HTR-8/SVneo (cell line): ENCODE results near the gene TELO2.
A peak's percentile ranks its signal among the peaks of the same experiment; 100 is the strongest.
"Not testable (repeated sequence)": the region's sequence is repeated elsewhere in the genome, so short reads cannot be mapped to it uniquely, and the experiment has no call there.

Experiments used
- DNase-seq: peaks from one replicate; pipeline ENCODE4 v3.0.0; 2011; ENCODE audit warnings: low spot score, mixed read lengths; ENCODE audit not compliant: insufficient read length
- FAIRE-seq: peaks from 2 replicates; lab custom pipeline; 2011; peaks lifted over from hg19 to GRCh38; lab: Jason Lieb, UNC

TELO2 gene

DNA sequence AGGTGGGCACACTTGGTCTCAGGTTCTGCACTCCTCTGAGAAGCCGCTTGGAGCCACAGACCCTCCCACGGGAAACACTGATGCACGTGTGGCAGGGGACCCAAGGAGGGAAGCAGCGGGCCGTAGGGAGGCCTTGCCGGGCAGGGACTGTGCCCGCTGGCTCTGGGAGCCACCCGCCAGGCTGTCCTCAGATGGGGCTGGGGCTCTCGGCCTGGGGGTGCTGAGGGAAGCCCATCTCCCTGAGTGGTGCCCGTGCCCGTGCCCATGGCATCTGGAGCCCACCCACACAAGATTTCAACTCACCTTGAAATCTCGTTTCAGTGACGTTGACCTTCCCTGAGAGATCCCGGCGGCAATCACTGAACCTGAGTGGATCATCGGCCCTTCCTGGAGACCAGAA is 36.2 kb upstream of the TELO2 start:
- FAIRE-seq: no peak

DNA sequence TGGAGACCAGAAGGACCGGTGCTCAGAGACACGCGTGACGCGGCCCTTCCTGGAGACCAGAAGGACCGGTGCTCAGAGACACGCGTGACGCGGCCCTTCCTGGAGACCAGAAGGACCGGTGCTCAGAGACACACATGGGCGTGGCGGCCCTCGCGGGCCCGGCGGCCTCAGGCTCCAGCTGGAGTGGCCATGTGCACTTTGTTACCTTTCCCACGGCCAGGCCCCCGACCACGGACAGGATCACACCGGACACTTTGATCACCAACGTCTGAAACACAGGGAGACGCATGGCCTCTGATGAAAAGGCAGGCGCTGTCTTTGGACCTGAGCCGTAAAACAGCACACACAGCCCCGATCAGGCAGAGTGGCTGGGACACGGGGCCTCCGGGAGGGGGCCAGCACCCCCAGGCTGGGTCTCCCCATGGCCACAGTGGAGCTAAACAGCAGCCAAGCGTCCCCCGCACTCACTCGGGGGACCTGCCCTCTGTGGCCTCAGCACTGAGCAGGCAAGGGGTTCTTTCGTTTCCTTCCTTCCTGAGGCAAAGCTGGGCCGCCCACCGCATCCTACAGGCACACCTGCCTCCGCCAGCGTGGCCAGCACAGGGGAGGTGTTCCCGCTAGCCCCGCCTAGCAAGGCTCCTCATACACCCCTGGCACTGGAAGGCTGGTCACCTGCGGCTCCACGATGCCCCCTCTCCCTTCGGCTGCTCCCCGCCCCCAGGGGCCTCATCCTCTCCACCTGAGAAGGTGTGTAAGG is 35.5 kb upstream of the TELO2 start:
- no peak for DNase-seq
- FAIRE-seq: no peak

More for the DNA sequence above, 36.2 kb upstream of the TELO2 start:
- no peak for DNase-seq

DNA sequence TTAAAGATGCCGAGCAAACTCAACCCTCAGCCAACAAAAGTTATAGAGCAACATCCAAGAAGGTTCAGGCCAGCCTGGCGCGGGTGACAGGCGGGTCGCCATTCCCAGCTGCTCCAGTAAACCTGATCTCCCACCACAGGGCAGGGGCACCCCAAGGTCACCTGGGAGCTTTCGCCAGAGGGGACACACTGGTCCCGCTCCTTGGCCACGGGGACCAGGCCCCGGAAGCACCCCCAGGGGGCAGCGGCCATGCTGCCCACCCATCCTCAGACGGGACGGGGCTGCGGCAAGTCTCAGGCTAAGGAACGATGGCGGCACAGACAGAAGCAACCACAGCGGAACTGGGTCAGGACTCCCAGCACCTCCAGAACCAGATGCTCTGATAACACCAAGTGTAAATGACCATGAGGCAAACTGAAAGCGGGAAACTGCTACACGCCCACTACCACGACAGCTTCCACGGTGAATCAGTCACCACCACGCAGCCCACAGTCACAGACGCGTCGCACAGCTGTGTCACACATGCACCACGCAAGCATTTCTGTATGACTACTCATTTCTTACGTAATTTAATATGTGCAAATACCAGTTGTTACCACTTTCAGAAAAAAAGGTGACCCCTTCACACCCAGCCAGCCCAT is 34.7 kb upstream of the TELO2 start:
- FAIRE-seq (no peak), DNase-seq (no peak)

- DNase-seq (no peak), FAIRE-seq (no peak)
Measured at GRCh38 chr16:1458977-1459341, 34.2 kb upstream of the TELO2 start.

GRCh38 chr16:1459967-1460366 is 33.2 kb upstream of the TELO2 start:
- FAIRE-seq (no peak), DNase-seq (no peak)

DNA sequence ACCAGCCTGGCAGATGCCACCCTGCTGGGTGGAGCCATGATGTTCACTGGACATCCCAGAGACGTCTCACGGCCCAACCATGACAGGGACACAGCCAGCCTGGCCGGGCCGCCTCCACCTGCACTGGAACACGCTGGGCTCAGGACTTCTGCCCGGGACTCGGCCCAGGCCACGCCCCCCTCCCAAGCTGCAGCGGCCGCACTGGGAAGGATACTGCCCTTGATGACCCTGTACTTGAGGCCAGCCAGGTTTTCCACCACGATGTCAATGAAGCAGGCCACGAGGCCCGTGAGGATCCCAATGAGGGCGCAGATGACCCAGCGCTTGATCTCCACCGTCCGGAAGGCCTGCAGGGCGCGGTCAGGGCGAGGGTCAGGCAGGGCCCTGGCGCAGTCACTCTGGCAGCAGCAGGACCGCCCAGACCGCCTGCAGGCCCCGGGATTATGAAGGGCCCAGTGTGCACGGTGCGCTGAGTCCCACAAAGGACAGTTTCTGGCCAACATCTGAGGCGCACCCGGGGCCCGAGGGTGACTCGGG is 32.5 kb upstream of the TELO2 start:
- DNase-seq: no peak
- no peak for FAIRE-seq

GRCh38 chr16:1461146-1461545 is 32.0 kb upstream of the TELO2 start:
- DNase-seq: no peak
- FAIRE-seq: no peak

DNA sequence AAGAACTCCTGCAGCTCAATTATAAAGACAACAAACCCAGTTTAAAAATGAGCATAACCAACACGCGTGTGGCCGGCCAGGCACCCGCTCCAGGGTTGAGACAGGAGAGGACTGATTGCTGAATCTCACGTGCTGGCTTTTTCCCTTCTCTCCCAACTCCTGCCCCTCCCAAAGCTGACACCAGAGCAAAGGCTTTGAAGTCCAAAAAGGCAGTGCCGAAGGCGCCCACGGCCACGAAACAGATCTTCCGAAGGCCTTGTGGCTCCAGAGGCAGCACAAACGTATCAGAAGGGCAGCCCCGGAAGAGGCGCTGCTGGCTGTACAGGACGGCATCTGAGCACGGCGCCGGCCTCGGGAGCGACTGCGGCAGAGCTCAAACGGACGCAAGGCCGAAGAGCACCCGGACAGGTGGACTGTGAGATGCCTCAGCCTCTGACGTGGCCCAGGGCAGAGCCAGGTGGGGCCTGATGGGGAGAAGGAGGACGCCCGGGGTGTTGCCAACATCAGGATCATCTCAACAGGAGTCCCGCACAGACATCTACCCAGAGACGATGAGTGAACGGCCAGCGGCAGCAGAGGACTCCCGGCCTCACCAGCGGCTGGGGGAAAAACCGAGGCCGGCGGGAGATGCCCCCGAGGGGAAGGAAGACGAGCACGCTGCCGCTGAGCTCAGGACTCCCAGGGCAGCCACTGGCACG is 28.8 kb upstream of the TELO2 start:
- DNase-seq (no peak), FAIRE-seq (no peak)

- DNase-seq (no peak), FAIRE-seq (no peak)
Measured at GRCh38 chr16:1464894-1465566, 28.1 kb upstream of the TELO2 start.

DNA sequence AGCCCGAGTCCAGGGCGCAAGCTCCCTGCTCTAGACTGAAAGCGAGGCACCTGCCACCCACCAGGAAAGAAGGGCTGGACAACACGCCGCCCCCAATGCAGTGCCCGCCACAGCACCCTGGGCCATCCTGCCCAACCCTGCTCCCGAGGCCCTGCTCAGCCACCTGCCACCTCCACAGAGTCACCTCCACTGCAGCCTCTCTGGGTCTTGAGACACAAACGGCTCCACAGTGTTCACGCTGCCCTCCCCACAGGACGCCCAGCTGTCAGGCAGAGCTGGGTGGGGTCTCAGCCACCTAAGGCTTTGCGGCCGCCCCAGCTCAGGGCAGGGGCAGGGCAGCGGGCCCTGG is 27.6 kb upstream of the TELO2 start:
- no peak for FAIRE-seq
- DNase-seq: no peak

DNA sequence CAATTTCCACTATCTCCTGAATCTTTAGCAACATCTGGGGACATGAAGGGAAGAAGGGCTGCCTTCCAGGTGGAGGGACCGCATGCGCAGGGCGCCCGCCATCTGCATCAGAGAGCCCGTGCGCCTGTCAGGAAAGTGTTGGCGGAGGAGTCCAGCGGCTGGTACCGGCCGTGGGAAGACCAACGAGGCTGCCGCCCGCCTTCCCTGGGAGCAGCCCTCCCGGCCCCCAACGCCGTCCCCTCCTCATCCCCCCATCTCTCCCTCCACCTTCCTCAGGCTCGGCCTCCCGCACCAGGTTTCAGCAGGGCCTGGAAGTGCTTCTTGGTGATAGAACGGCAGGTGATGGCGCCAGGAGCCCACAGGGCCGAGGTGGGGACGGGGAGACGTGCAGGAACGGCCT is 27.1 kb upstream of the TELO2 start:
- no peak for DNase-seq
- FAIRE-seq: no peak

- FAIRE-seq: no peak
- no peak for DNase-seq
Measured at GRCh38 chr16:1466968-1467521, 26.1 kb upstream of the TELO2 start.

- no peak for FAIRE-seq
- DNase-seq: no peak
Measured at GRCh38 chr16:1468426-1468810, 24.7 kb upstream of the TELO2 start.

GRCh38 chr16:1469141-1469540 is 24.0 kb upstream of the TELO2 start:
- FAIRE-seq, DNase-seq: not testable (repeated sequence)

- DNase-seq: no peak
- FAIRE-seq: no peak
Measured at GRCh38 chr16:1469693-1470201, 23.4 kb upstream of the TELO2 start.

GRCh38 chr16:1470481-1471251 is 22.5 kb upstream of the TELO2 start:
- no peak for DNase-seq
- FAIRE-seq: peak; percentile 69

- no peak for DNase-seq
- no peak for FAIRE-seq
Measured at GRCh38 chr16:1471569-1472194, 21.5 kb upstream of the TELO2 start.

DNA sequence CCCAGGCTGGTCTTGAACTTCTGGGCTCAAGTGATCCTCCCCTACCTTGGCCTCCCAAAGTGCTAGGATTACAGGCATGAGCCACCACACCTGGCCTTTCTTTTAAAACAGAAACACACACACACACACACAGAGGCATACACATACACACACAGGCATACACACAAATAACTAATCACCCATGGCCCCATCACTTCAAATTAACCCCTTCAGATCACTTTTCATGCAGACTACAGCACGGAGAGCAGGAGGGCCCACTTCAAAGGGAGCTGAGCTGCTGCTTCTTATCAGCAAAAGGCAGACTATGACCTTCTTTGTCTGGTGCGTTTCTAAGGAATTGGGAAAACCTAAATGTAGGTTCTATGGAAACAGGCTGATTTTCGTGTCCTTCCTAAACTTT is 20.2 kb upstream of the TELO2 start:
- FAIRE-seq: no peak

More for the DNA sequence above, 20.2 kb upstream of the TELO2 start:
- DNase-seq: no peak
